K562 (cell line): ENCODE measurements around the gene SLC4A2.

ENCODE experiments used
- ATF1 ChIP-seq, 2 experiments: fragments of 450-650 bp in 1 of 2; IDR thresholded peaks; 2 replicates each; pipeline ENCODE4 v1.6.1; 2016; ENCODE audit warnings: missing compliant biosample characterization in 1 of 2, missing genetic modification characterization in 1 of 2
- BCOR ChIP-seq: fragments of 450-650 bp; IDR thresholded peaks from 2 replicates; pipeline ENCODE4 v1.6.1; 2016
- MAX ChIP-seq: sonication (generic); formaldehyde crosslinking; IDR thresholded peaks from 2 replicates; pipeline ENCODE4 v1.9.0; 2022; ENCODE audit warnings: mild to moderate bottlenecking, missing genetic modification reagents
- NR1H2 ChIP-seq: sonication (generic); formaldehyde crosslinking; IDR thresholded peaks from 2 replicates; pipeline ENCODE4 v1.4.0; 2020; ENCODE audit warnings: mild to moderate bottlenecking, missing genetic modification reagents
- POLR2A ChIP-seq: fragments of 450-650 bp; conservative IDR thresholded peaks from 2 replicates; pipeline ENCODE4 v1.6.1; 2016
- RAD51 ChIP-seq: fragments of 450-650 bp; IDR thresholded peaks from 2 replicates; pipeline ENCODE4 v1.7.1; 2016; ENCODE audit warnings: low read depth, mild to moderate bottlenecking, borderline replicate concordance
- SIN3A ChIP-seq, 2 experiments: fragments of 150-350 bp in 1 of 2; IDR thresholded peaks; 2 replicates each; pipeline ENCODE4 v1.6.1; 2011 to 2016; ENCODE audit warnings: borderline replicate concordance in 2 of 2, low read depth in 2 of 2, low read length in 2 of 2, mild to moderate bottlenecking in 2 of 2, moderate library complexity in 2 of 2; ENCODE audit not compliant: control insufficient read depth in 1 of 2
- SMAD2 ChIP-seq: fragments of 150-350 bp; IDR thresholded peaks from 2 replicates; pipeline ENCODE4 v1.6.1; 2014; ENCODE audit warnings: low read depth, mild to moderate bottlenecking, low read length
- TEAD1 ChIP-seq, 2 experiments: fragments of 450-650 bp in 1 of 2; sonication (generic) in 1 of 2; formaldehyde crosslinking; IDR thresholded peaks; 2 replicates each; pipeline versions ENCODE4 v1.4.0 to v1.8.0; 2020 to 2022; ENCODE audit warnings: mild to moderate bottlenecking in 2 of 2, missing genetic modification reagents in 1 of 2
- YY1 ChIP-seq, 3 experiments: IDR thresholded peaks; 2 replicates each; pipeline ENCODE4 v1.6.1; 2011; ENCODE audit warnings: low read length in 2 of 3, mild to moderate bottlenecking in 2 of 3, moderate library complexity in 2 of 3, borderline replicate concordance in 1 of 3, control low read depth in 1 of 3, low read depth in 1 of 3; ENCODE audit not compliant: insufficient read depth in 3 of 3, insufficient replicate concordance in 2 of 3, control insufficient read depth in 1 of 3, insufficient read length in 1 of 3; ENCODE audit errors: extremely low read depth in 1 of 3

GRCh38 chr7:151024435-151025056, 34.8 kb upstream of the SLC4A2 start, which contains the start of gene ATG9B:
- TF ChIP-seq RAD51, result no peak
- no peak for TF ChIP-seq SIN3A (IDR thresholded peaks at IDR 0.05; ENCODE audit: borderline replicate concordance in 2 of 2, control insufficient read depth in 1 of 2, low read depth in 2 of 2, low read length in 2 of 2)
- TF ChIP-seq POLR2A, result no peak
- TF ChIP-seq NR1H2, result no peak
- TF ChIP-seq TEAD1 (CRISPR knock-in tag; IDR thresholded peaks at IDR 0.05), result no peak
- TF ChIP-seq SMAD2, result no peak
- TF ChIP-seq BCOR, result no peak
- no peak for TF ChIP-seq ATF1 (CRISPR knock-in tag; IDR thresholded peaks at IDR 0.05)
- TF ChIP-seq ATF1 (tag; IDR thresholded peaks at IDR 0.05), result no peak
- TF ChIP-seq MAX (CRISPR knock-in tag), result no peak
- TF ChIP-seq YY1 (IDR thresholded peaks at IDR 0.05; ENCODE audit: borderline replicate concordance in 1 of 3, control insufficient read depth in 1 of 3, extremely low read depth in 1 of 3, insufficient read depth in 3 of 3, insufficient read length in 1 of 3, insufficient replicate concordance in 2 of 3, low read depth in 1 of 3, low read length in 2 of 3), result no peak
